Body of pancreas (tissue), 4 donors: ENCODE results near the gene SPATA19.

Source experiments
- CTCF ChIP-seq, 7 experiments: fragments of 450-650 bp in 4 of 7; fragments of 200-600 bp in 3 of 7; sonication (generic) in 3 of 7; IDR thresholded peaks; one replicate each; pipeline ENCODE4 v1.5.1; 2016 to 2019; ENCODE audit warnings: antibody characterized with exemption in 7 of 7
- POLR2A ChIP-seq, 3 donors: fragments of 450-650 bp; IDR thresholded peaks; one replicate each; pipeline ENCODE4 v1.6.1; 2016; ENCODE audit warnings: antibody characterized with exemption in 3 of 3, mild to moderate bottlenecking in 2 of 3

DNA sequence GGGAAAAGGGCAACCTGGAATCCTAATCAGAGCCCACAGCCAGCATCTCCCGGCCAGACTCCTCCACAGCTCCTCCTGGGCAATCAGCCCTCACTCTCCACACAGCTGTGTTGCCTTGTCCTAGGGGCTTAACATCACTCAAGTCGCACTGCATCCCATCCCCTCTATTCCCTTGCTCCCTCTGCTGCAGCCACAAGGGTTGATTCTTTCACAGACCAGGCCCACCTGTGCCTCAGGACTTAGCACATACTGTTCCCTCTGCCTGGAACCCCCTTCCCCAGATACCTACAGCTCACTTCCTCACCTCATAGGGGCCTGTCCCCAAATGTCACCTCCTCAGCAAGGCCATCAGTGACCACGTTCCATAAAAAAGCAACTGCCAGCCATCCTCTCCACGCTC, 18.4 kb downstream of the SPATA19 start:
- TF ChIP-seq POLR2A (IDR thresholded peaks at IDR 0.05) (no peak), CTCF (IDR thresholded peaks at IDR 0.05) (no peak)
